ENCODE measurements around the gene SHH.

DNA sequence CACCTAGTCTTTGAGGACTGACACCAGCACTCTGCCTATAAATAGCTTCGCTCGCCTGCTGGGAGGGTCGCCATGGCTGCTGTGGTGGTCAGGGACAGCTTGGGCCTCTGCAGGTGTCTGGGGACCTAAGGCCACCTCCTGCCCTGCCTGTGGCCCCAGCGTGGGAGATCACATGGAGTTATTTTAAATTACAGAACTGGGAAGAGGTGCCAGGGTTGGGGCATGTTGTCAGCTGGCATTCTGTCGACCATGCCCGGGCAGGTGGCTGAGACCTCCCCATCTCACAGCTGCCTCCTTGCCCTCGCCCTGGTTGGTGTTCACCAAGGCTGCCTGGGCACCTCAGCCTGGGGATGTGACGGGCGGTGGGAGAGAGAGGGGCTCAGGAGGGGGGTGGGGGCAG, 18.1 kb downstream of the SHH start:
- no peak for TF ChIP-seq EZH2 (IDR thresholded peaks at IDR 0.05; ENCODE audit: borderline replicate concordance, insufficient read depth, low read length, poor library complexity, severe bottlenecking)
- no peak for TF ChIP-seq EP300 (conservative IDR thresholded peaks at IDR 0.05; ENCODE audit: poor library complexity, severe bottlenecking)
- no peak for TF ChIP-seq SMC3 (conservative IDR thresholded peaks at IDR 0.05; ENCODE audit: poor library complexity)
- no peak for TF ChIP-seq MXI1 (conservative IDR thresholded peaks at IDR 0.05; ENCODE audit: poor library complexity, severe bottlenecking)
- TF ChIP-seq POLR2AphosphoS5 (IDR thresholded peaks at IDR 0.05): no peak
- TF ChIP-seq, protein P1, sequence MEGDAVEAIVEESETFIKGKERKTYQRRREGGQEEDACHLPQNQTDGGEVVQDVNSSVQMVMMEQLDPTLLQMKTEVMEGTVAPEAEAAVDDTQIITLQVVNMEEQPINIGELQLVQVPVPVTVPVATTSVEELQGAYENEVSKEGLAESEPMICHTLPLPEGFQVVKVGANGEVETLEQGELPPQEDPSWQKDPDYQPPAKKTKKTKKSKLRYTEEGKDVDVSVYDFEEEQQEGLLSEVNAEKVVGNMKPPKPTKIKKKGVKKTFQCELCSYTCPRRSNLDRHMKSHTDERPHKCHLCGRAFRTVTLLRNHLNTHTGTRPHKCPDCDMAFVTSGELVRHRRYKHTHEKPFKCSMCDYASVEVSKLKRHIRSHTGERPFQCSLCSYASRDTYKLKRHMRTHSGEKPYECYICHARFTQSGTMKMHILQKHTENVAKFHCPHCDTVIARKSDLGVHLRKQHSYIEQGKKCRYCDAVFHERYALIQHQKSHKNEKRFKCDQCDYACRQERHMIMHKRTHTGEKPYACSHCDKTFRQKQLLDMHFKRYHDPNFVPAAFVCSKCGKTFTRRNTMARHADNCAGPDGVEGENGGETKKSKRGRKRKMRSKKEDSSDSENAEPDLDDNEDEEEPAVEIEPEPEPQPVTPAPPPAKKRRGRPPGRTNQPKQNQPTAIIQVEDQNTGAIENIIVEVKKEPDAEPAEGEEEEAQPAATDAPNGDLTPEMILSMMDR (IDR thresholded peaks at IDR 0.05; ENCODE audit: poor library complexity, severe bottlenecking): no peak
- TF ChIP-seq, protein P2, sequence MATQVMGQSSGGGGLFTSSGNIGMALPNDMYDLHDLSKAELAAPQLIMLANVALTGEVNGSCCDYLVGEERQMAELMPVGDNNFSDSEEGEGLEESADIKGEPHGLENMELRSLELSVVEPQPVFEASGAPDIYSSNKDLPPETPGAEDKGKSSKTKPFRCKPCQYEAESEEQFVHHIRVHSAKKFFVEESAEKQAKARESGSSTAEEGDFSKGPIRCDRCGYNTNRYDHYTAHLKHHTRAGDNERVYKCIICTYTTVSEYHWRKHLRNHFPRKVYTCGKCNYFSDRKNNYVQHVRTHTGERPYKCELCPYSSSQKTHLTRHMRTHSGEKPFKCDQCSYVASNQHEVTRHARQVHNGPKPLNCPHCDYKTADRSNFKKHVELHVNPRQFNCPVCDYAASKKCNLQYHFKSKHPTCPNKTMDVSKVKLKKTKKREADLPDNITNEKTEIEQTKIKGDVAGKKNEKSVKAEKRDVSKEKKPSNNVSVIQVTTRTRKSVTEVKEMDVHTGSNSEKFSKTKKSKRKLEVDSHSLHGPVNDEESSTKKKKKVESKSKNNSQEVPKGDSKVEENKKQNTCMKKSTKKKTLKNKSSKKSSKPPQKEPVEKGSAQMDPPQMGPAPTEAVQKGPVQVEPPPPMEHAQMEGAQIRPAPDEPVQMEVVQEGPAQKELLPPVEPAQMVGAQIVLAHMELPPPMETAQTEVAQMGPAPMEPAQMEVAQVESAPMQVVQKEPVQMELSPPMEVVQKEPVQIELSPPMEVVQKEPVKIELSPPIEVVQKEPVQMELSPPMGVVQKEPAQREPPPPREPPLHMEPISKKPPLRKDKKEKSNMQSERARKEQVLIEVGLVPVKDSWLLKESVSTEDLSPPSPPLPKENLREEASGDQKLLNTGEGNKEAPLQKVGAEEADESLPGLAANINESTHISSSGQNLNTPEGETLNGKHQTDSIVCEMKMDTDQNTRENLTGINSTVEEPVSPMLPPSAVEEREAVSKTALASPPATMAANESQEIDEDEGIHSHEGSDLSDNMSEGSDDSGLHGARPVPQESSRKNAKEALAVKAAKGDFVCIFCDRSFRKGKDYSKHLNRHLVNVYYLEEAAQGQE (IDR thresholded peaks at IDR 0.05; ENCODE audit: borderline replicate concordance): no peak
